Measurements from ENCODE around the gene SPECC1L. TPM values are rescaled to one million over a fixed set of nuclear protein-coding genes. Genes with fewer than 3 reads are reported as not detected.

The SPECC1L gene
- 29.9 and 33.5 TPM in 2 replicates for total RNA-seq

GRCh38 chr22:24270556-24271385 is at the start of gene SPECC1L:
SPECC1L (plus strand) TSS chr22:24270831; CDS start chr22:24302232, 31,401 bp downstream.
- DNase-seq (ENCODE audit: low read depth) = peak; percentile 48

GRCh38 chr22:24224468-24224867 is 46.2 kb upstream of the SPECC1L start:
- no peak overlapping the region for H3K4me3 ChIP-seq (ENCODE audit: low read depth, low read length)
- no peaks in the 10 kb centered on the region for H3K36me3 ChIP-seq (ENCODE audit: control insufficient read depth, insufficient read depth, low read length)
- no peak for DNase-seq (ENCODE audit: low read depth)
- TF ChIP-seq CTCF (IDR thresholded peaks at IDR 0.05; ENCODE audit: insufficient read depth, low read length, poor library complexity, severe bottlenecking) = no peak
- H3K27me3 ChIP-seq (ENCODE audit: control insufficient read depth, insufficient read depth, low read length) = no peaks in the 10 kb centered on the region

More at GRCh38 chr22:24270556-24271385, at the start of gene SPECC1L:
- peak; percentile 1 for TF ChIP-seq CTCF (IDR thresholded peaks at IDR 0.05; ENCODE audit: insufficient read depth, low read length, poor library complexity, severe bottlenecking)
- Histone ChIP-seq H3K36me3 (ENCODE audit: control insufficient read depth, insufficient read depth, low read length) (no peaks in the 10 kb centered on the region), H3K27me3 (ENCODE audit: control insufficient read depth, insufficient read depth, low read length) (no peaks in the 10 kb centered on the region), H3K4me3 (ENCODE audit: low read depth, low read length) (peak within 1 kb of the TSS; percentile 77)

GRCh38 chr22:24225044-24225601 is 45.5 kb upstream of the SPECC1L start:
- no peak for DNase-seq (ENCODE audit: low read depth)
- H3K27me3 ChIP-seq (ENCODE audit: control insufficient read depth, insufficient read depth, low read length) = no peaks in the 10 kb centered on the region
- H3K4me3 ChIP-seq (ENCODE audit: low read depth, low read length) = no peak overlapping the region
- H3K36me3 ChIP-seq (ENCODE audit: control insufficient read depth, insufficient read depth, low read length) = no peaks in the 10 kb centered on the region
- no peak for TF ChIP-seq CTCF (IDR thresholded peaks at IDR 0.05; ENCODE audit: insufficient read depth, low read length, poor library complexity, severe bottlenecking)

- no peaks in the 10 kb centered on the region for H3K36me3 ChIP-seq (ENCODE audit: control insufficient read depth, insufficient read depth, low read length)
- no peak for TF ChIP-seq CTCF (IDR thresholded peaks at IDR 0.05; ENCODE audit: insufficient read depth, low read length, poor library complexity, severe bottlenecking)
Observed at GRCh38 chr22:24225951-24226350, 44.7 kb upstream of the SPECC1L start.

GRCh38 chr22:24230911-24231656 is 39.5 kb upstream of the SPECC1L start:
- H3K4me3 ChIP-seq (ENCODE audit: low read depth, low read length) = no peak overlapping the region
- H3K36me3 ChIP-seq (ENCODE audit: control insufficient read depth, insufficient read depth, low read length) = no peaks in the 10 kb centered on the region
- TF ChIP-seq CTCF (IDR thresholded peaks at IDR 0.05; ENCODE audit: insufficient read depth, low read length, poor library complexity, severe bottlenecking) = peak; percentile 28
- no peak for DNase-seq (ENCODE audit: low read depth)
- H3K27me3 ChIP-seq (ENCODE audit: control insufficient read depth, insufficient read depth, low read length) = no peaks in the 10 kb centered on the region

More at GRCh38 chr22:24225951-24226350, 44.7 kb upstream of the SPECC1L start:
- no peaks in the 10 kb centered on the region for H3K27me3 ChIP-seq (ENCODE audit: control insufficient read depth, insufficient read depth, low read length)
- DNase-seq (ENCODE audit: low read depth) = no peak
- no peak overlapping the region for H3K4me3 ChIP-seq (ENCODE audit: low read depth, low read length)
